Natural killer cell (primary cell): ENCODE measurements around the gene COL1A1. TPM values are rescaled to one million over a fixed set of nuclear protein-coding genes. Genes with fewer than 3 reads are reported as not detected.
A peak's percentile ranks its signal among the peaks of the same experiment; 100 is the strongest.

ENCODE experiments used
- ATAC-seq, 3 donors: fragments of 150-1000 bp in 2 of 3; fragments of 200-7000 bp in 1 of 3; cut with Tn5 transposase; 1 replicate in 1 of 3; 2 replicates in 2 of 3; pipeline ENCODE4 v1.10.0; 2021; ENCODE audit warnings: mild to moderate bottlenecking in 2 of 3, moderate library complexity in 2 of 3
- DNase-seq, 2 donors: peaks; one replicate each; pipeline versions ENCODE4 v3.0.0 to v3.0.0-alpha.2; 2013 to 2021; ENCODE audit warnings: mixed read lengths in 1 of 2
- H3K27ac ChIP-seq: one replicate; pipeline ENCODE4 v1.5.1; 2013; ENCODE audit warnings: mild to moderate bottlenecking, low read length
- H3K27me3 ChIP-seq: one replicate; pipeline ENCODE4 v1.6.1; 2013; ENCODE audit warnings: low read length; ENCODE audit not compliant: control insufficient read depth, insufficient read depth
- H3K36me3 ChIP-seq: one replicate; pipeline ENCODE4 v1.6.1; 2013; ENCODE audit warnings: low read length; ENCODE audit not compliant: control insufficient read depth, insufficient read depth
- H3K4me1 ChIP-seq: one replicate; pipeline ENCODE4 v1.6.1; 2013; ENCODE audit warnings: low read length; ENCODE audit not compliant: control insufficient read depth, insufficient read depth
- H3K4me3 ChIP-seq: one replicate; pipeline ENCODE4 v1.5.1; 2013; ENCODE audit warnings: low read length
- H3K9me3 ChIP-seq: one replicate; pipeline ENCODE4 v1.6.1; 2013; ENCODE audit warnings: low read length; ENCODE audit not compliant: control insufficient read depth, insufficient read depth
- H3K27ac Mint-ChIP-seq, 2 donors: one replicate each; pipeline ENCODE4 v1.8.0; 2022; ENCODE audit warnings: mild to moderate bottlenecking in 2 of 2, mixed read lengths in 2 of 2, moderate library complexity in 1 of 2
- H3K27me3 Mint-ChIP-seq, 2 donors: one replicate each; pipeline ENCODE4 v1.8.0; 2022; ENCODE audit warnings: low read depth in 2 of 2, mixed read lengths in 2 of 2
- H3K36me3 Mint-ChIP-seq: one replicate; pipeline ENCODE4 v1.8.0; 2022; ENCODE audit warnings: mixed read lengths
- H3K4me1 Mint-ChIP-seq, 2 donors: one replicate each; pipeline ENCODE4 v1.8.0; 2022; ENCODE audit warnings: mixed read lengths in 2 of 2
- H3K4me3 Mint-ChIP-seq: one replicate; pipeline ENCODE4 v1.8.0; 2022; ENCODE audit warnings: mild to moderate bottlenecking, moderate library complexity, mixed read lengths
- H3K9me3 Mint-ChIP-seq, 2 donors: one replicate each; pipeline ENCODE4 v1.8.0; 2022; ENCODE audit warnings: mixed read lengths in 2 of 2
- CTCF ChIP-seq: fragments of 200-600 bp; IDR thresholded peaks from one replicate; pipeline ENCODE4 v1.8.0; 2022; ENCODE audit warnings: antibody characterized with exemption
- WGBS: methylation state at CpG from one replicate; pipeline ENCODE4 v1.1.7; 2013; ENCODE audit warnings: missing lambda C conversion rate; ENCODE audit not compliant: insufficient coverage; 5-methylcytosine and 5-hydroxymethylcytosine counted together
- intact Hi-C: fragments of 100-400 bp; cut with micrococcal nuclease; formaldehyde crosslinking; loops from one replicate; pipeline ENCODE4 v1.14.2; 2022
- total RNA-seq, 4 donors: library from RNA; stranded (reverse); fragments of 120-200 nt in 1 of 4; gene quantifications; one replicate each; pipeline versions ENCODE4 v1.2.3 to v1.2.4, GENCODE V29; 2013 to 2022

The COL1A1 gene
- total RNA-seq, 3 donors from 2014 or later (not counting 1 experiment from before 2014, with no cell fraction given) = 2.3 to 7.5 (median 2.6) TPM

GRCh38 chr17:50199211-50199802 lies 2.1 kb downstream of the COL1A1 start:
- H3K4me1 Mint-ChIP-seq = peaks cover 13 to 19% of the 10 kb centered on the region in 2 donors
- H3K4me3 Mint-ChIP-seq = no peak overlapping the region
- Histone ChIP-seq H3K36me3 (no peaks in the 10 kb centered on the region), H3K27ac (no peak overlapping the region), H3K9me3 (no peaks in the 10 kb centered on the region), H3K4me3 (no peak overlapping the region), H3K27me3 (peaks cover 24% of the 10 kb centered on the region), H3K4me1 (peaks cover 17% of the 10 kb centered on the region)
- DNase-seq = peak in 1 of 2 donors; percentile 22
- H3K9me3 Mint-ChIP-seq = no peaks in the 10 kb centered on the region
- peaks cover 51 to 53% of the 10 kb centered on the region in 2 donors for H3K27me3 Mint-ChIP-seq
- no peak for ATAC-seq
- peak overlapping the region in 1 of 2 donors; percentile 81 for H3K27ac Mint-ChIP-seq
- intact Hi-C loops = no loop called here
- H3K36me3 Mint-ChIP-seq = no peaks in the 10 kb centered on the region
- TF ChIP-seq CTCF = no peak
- 59% methylated on average over 41 of the region's 41 CpGs for WGBS

DNA sequence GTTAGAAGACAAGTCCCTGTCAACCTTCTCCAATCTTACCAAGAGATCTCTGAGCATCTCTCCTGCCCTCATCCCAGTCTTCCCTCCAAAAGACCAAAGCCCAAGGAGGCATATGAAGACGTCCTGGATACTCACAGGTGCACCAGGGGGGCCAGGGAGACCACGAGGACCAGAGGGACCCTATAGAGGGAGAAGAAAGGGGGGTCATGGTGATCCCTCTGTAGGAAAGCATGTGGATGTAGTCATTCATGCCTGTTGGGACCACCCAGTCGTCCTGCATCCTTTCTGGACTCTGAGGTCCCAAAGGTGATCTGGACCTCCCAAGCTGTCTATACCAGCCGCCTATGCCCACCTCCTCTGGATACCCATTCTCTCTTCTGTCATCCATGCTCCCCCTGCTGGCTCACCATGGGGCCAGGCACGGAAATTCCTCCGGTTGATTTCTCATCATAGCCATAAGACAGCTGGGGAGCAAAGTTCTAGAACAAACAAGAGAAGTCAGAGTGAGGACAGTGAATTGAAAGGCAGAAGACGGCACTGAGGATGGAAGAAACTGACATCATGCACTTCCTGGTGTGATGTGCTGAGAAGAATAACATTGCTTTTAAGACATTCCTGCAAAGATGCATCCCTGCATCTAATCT lies 3.3 kb downstream of the COL1A1 start:
- Histone ChIP-seq H3K27me3 (peaks cover 24% of the 10 kb centered on the region), H3K27ac (no peak overlapping the region), H3K4me3 (no peak overlapping the region), H3K36me3 (no peaks in the 10 kb centered on the region), H3K4me1 (peaks cover 17% of the 10 kb centered on the region), H3K9me3 (no peaks in the 10 kb centered on the region)
- WGBS = 18% methylated on average over 7 of the region's 7 CpGs
- TF ChIP-seq CTCF = peak; percentile 37
- no peaks in the 10 kb centered on the region for H3K9me3 Mint-ChIP-seq
- intact Hi-C loops = no loop called here
- no peak for ATAC-seq
- H3K27me3 Mint-ChIP-seq = peaks cover 51 to 53% of the 10 kb centered on the region in 2 donors
- H3K4me3 Mint-ChIP-seq = peak overlapping the region; percentile 10
- no peaks in the 10 kb centered on the region for H3K36me3 Mint-ChIP-seq
- peak in 1 of 2 donors; percentile 72 for DNase-seq
- peak overlapping the region in 1 of 2 donors; percentile 9 for H3K27ac Mint-ChIP-seq
- peaks cover 13 to 19% of the 10 kb centered on the region in 2 donors for H3K4me1 Mint-ChIP-seq

DNA sequence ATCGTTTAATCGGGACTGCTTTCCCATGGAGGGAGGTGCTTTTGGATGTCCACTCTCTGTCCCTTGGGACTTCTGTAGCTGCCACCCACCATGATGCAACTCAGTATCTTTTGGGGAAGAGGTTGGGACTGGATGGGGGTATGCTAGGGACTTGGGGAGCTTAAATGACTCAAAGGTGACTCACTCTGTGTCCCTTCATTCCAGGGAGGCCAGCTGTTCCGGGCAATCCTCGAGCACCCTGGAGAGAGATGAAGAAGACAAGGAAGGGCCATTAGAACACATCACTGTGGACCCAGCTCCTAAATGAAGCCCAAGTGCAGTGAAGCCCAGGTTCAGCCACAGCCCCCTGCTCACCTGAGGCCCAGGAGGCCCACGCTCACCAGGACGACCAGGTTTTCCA lies 4.6 kb downstream of the COL1A1 start:
- no peak for DNase-seq
- no peaks in the 10 kb centered on the region for H3K36me3 ChIP-seq
- H3K27ac Mint-ChIP-seq = no peak overlapping the region
- H3K9me3 ChIP-seq = no peaks in the 10 kb centered on the region
- no peak overlapping the region for H3K4me3 ChIP-seq
- no peak overlapping the region for H3K27ac ChIP-seq
- peaks cover 38 to 40% of the 10 kb centered on the region in 2 donors for H3K27me3 Mint-ChIP-seq
- H3K9me3 Mint-ChIP-seq = no peaks in the 10 kb centered on the region
- H3K4me3 Mint-ChIP-seq = no peak overlapping the region
- H3K4me1 ChIP-seq = peaks cover 17% of the 10 kb centered on the region
- H3K36me3 Mint-ChIP-seq = no peaks in the 10 kb centered on the region
- ATAC-seq = no peak
- 97% methylated on average over 6 of the region's 6 CpGs for WGBS
- H3K27me3 ChIP-seq = peaks cover 21% of the 10 kb centered on the region
- intact Hi-C loops = no loop called here
- peaks cover 13 to 19% of the 10 kb centered on the region in 2 donors for H3K4me1 Mint-ChIP-seq
- no peak for TF ChIP-seq CTCF
